Stimulated activated CD4-positive, alpha-beta T cell treated with anti-CD3 and anti-CD28 coated beads, Interleukin-1b, Interleukin-23, amount 100 ng/mL, for 4 hours (primary cell): ENCODE data around the gene GDPD5.

ENCODE experiments used
- DNase-seq, 2 donors: peaks; one replicate each; pipeline ENCODE4 v3.0.0-alpha.2; 2020; ENCODE audit warnings: low read depth in 2 of 2

The GDPD5 gene

GRCh38 chr11:75473684-75474083, 52.1 kb downstream of the GDPD5 start:
- no peak for DNase-seq

GRCh38 chr11:75472081-75472732, 53.5 kb downstream of the GDPD5 start:
- DNase-seq = no peak

GRCh38 chr11:75471176-75471973, 54.4 kb downstream of the GDPD5 start:
- no peak for DNase-seq

GRCh38 chr11:75470476-75471080, 55.2 kb downstream of the GDPD5 start:
- no peak for DNase-seq

- no peak for DNase-seq
Measured at GRCh38 chr11:75469785-75470405, 55.8 kb downstream of the GDPD5 start.

- no peak for DNase-seq
Measured at GRCh38 chr11:75468534-75469340, 57.0 kb downstream of the GDPD5 start.

- no peak for DNase-seq
Measured at GRCh38 chr11:75467881-75468280, 57.9 kb downstream of the GDPD5 start.

GRCh38 chr11:75467311-75467710, 58.4 kb downstream of the GDPD5 start:
- no peak for DNase-seq

GRCh38 chr11:75465701-75466531, 59.8 kb downstream of the GDPD5 start:
- DNase-seq = no peak

- DNase-seq = no peak
Measured at GRCh38 chr11:75463106-75463774, 62.5 kb downstream of the GDPD5 start.

GRCh38 chr11:75462117-75462653, 63.6 kb downstream of the GDPD5 start:
- no peak for DNase-seq

GRCh38 chr11:75461151-75461550, 64.6 kb downstream of the GDPD5 start:
- DNase-seq = no peak

GRCh38 chr11:75456596-75457183, 69.1 kb downstream of the GDPD5 start:
- no peak for DNase-seq

- no peak for DNase-seq
Measured at GRCh38 chr11:75454987-75455386, 70.8 kb downstream of the GDPD5 start.

GRCh38 chr11:75453916-75454655, 71.7 kb downstream of the GDPD5 start:
- DNase-seq = no peak

GRCh38 chr11:75450826-75451821, 74.6 kb downstream of the GDPD5 start:
- peak; percentile 26 to 31 for DNase-seq

- DNase-seq = no peak
Measured at GRCh38 chr11:75450236-75450635, 75.5 kb downstream of the GDPD5 start.

- no peak for DNase-seq
Measured at GRCh38 chr11:75449776-75450175, 76.0 kb downstream of the GDPD5 start.
